Activated CD4-positive, alpha-beta memory T cell treated with anti-CD3 and anti-CD28 coated beads for 36 hours (primary cell): ENCODE results near the gene CISD3. TPM values are rescaled to one million over a fixed set of nuclear protein-coding genes. Genes with fewer than 3 reads are reported as not detected.

Experiments used
- CTCF ChIA-PET: fragments of 350-600 bp; sonication (Branson Sonifier 250); formaldehyde crosslinking; loops from one replicate; lab custom pipeline; 2021; ENCODE audit warnings: antibody characterized with exemption, inconsistent platforms; lab: Charles Lee
- POLR2A ChIA-PET: fragments of 350-600 bp; sonication (Branson Sonifier 250); formaldehyde crosslinking; loops from one replicate; lab custom pipeline; 2021; ENCODE audit warnings: antibody characterized with exemption; lab: Charles Lee
- DNase-seq: peaks from one replicate; pipeline ENCODE4 v3.0.0-alpha.2; 2020
- H3K27ac Mint-ChIP-seq: one replicate; pipeline ENCODE4 v1.8.0; 2021; ENCODE audit warnings: mixed read lengths
- H3K27me3 Mint-ChIP-seq: one replicate; pipeline ENCODE4 v1.8.0; 2021; ENCODE audit warnings: mixed read lengths
- H3K36me3 Mint-ChIP-seq: one replicate; pipeline ENCODE4 v1.8.0; 2021; ENCODE audit warnings: mixed read lengths
- H3K4me1 Mint-ChIP-seq: one replicate; pipeline ENCODE4 v1.8.0; 2021; ENCODE audit warnings: low read depth, mixed read lengths
- H3K4me3 Mint-ChIP-seq: one replicate; pipeline ENCODE4 v1.8.0; 2021; ENCODE audit warnings: mild to moderate bottlenecking, mixed read lengths
- H3K9me3 Mint-ChIP-seq: one replicate; pipeline ENCODE4 v1.8.0; 2021; ENCODE audit warnings: mixed read lengths
- intact Hi-C: fragments of 100-400 bp; cut with micrococcal nuclease; formaldehyde crosslinking; loops from one replicate; pipeline ENCODE4 v1.15.1; 2023
- total RNA-seq, 2 experiments: library from RNA; stranded (reverse); gene quantifications; one replicate each; pipeline ENCODE4 v1.2.3, GENCODE V29; 2021

The CISD3 gene
- total RNA-seq, 2 experiments from 2014 or later, result 54.7 to 59.1 TPM

GRCh38 chr17:38729368-38729885, 714 bp upstream of the CISD3 start:
- Mint-ChIP-seq H3K4me1 (peaks cover 75% of the 10 kb centered on the region), H3K4me3 (peak overlapping the region; percentile 73), H3K9me3 (no peaks in the 10 kb centered on the region), H3K27me3 (no peaks in the 10 kb centered on the region), H3K27ac (peak overlapping the region; percentile 98), H3K36me3 (peaks cover 24% of the 10 kb centered on the region)
- ChIA-PET CTCF (interaction anchor here (0.7 to 3.0 kb wide), 13 partner anchors 11 to 170 kb away, joined by 3 to 21 read pairs (median 6); partner anchors contain the start of genes EPOP, MLLT6 and PSMB3), POLR2A (interaction anchor here (1.0 to 6.6 kb wide), 4 partner anchors 20 to 54 kb away, joined by 4 to 116 read pairs (median 10); partner anchors contain the start of genes EPOP, MLLT6 and PSMB3)
- intact Hi-C loops, result no loop called here
- DNase-seq, result no peak

GRCh38 chr17:38730526-38731379, 612 bp downstream of the CISD3 start:
- no peak for DNase-seq
- Mint-ChIP-seq H3K4me3 (peak overlapping the region; percentile 92), H3K36me3 (peaks cover 23% of the 10 kb centered on the region), H3K27ac (peak overlapping the region; percentile 91), H3K4me1 (peaks cover 76% of the 10 kb centered on the region), H3K27me3 (no peaks in the 10 kb centered on the region), H3K9me3 (no peaks in the 10 kb centered on the region)
- POLR2A ChIA-PET, result interaction anchor here (1.0 to 6.6 kb wide), 6 partner anchors 12 to 59 kb away, joined by 3 to 116 read pairs (median 5); partner anchors contain the start of genes EPOP and MLLT6
- intact Hi-C loops, result loop anchor here (5.0 kb wide), 1 partner anchor 173 kb away; no protein-coding TSS in a partner anchor
- CTCF ChIA-PET, result interaction anchor here (0.9 to 8.1 kb wide), 12 partner anchors 12 to 423 kb away, joined by 3 to 210 read pairs (median 4); partner anchors contain the start of genes EPOP and MLLT6

- peak overlapping the region; percentile 91 for H3K27ac Mint-ChIP-seq
- no peaks in the 10 kb centered on the region for H3K27me3 Mint-ChIP-seq
- ChIA-PET CTCF (interaction anchor here (0.7 to 8.1 kb wide), 13 partner anchors 13 to 422 kb away, joined by 3 to 210 read pairs (median 4); partner anchors contain the start of genes EPOP and MLLT6), POLR2A (interaction anchor here (0.9 to 6.6 kb wide), 6 partner anchors 13 to 60 kb away, joined by 3 to 116 read pairs (median 5); partner anchors contain the start of genes EPOP and MLLT6)
- DNase-seq, result no peak
- H3K4me3 Mint-ChIP-seq, result peak overlapping the region; percentile 92
- H3K4me1 Mint-ChIP-seq, result peaks cover 69% of the 10 kb centered on the region
- peaks cover 23% of the 10 kb centered on the region for H3K36me3 Mint-ChIP-seq
- intact Hi-C loops, result loop anchor here (5.0 kb wide), 1 partner anchor 174 kb away; no protein-coding TSS in a partner anchor
- H3K9me3 Mint-ChIP-seq, result no peaks in the 10 kb centered on the region
Measured at GRCh38 chr17:38731526-38732294, 1.6 kb downstream of the CISD3 start.

- POLR2A ChIA-PET, result interaction anchor here (0.9 to 6.6 kb wide), 2 partner anchors 18 to 29 kb away, joined by 3 to 116 read pairs; partner anchors contain the start of gene MLLT6
- DNase-seq, result no peak
- peaks cover 61% of the 10 kb centered on the region for H3K4me1 Mint-ChIP-seq
- H3K9me3 Mint-ChIP-seq, result no peaks in the 10 kb centered on the region
- intact Hi-C loops, result loop anchor here (5.0 kb wide), 1 partner anchor 175 kb away; no protein-coding TSS in a partner anchor
- CTCF ChIA-PET, result interaction anchor here (1.8 to 8.1 kb wide), 4 partner anchors 56 to 421 kb away, joined by 5 to 210 read pairs (median 26); partner anchors contain the start of gene EPOP
- peak overlapping the region; percentile 91 for H3K27ac Mint-ChIP-seq
- H3K27me3 Mint-ChIP-seq, result no peaks in the 10 kb centered on the region
- peak overlapping the region; percentile 92 for H3K4me3 Mint-ChIP-seq
- H3K36me3 Mint-ChIP-seq, result peaks cover 22% of the 10 kb centered on the region
Measured at GRCh38 chr17:38732376-38733281, 2.5 kb downstream of the CISD3 start.

GRCh38 chr17:38733282-38733981, 3.3 kb downstream of the CISD3 start:
- H3K27ac Mint-ChIP-seq, result peak overlapping the region; percentile 50
- CTCF ChIA-PET, result interaction anchor here (2.1 to 8.1 kb wide), 7 partner anchors 17 to 174 kb away, joined by 10 to 210 read pairs (median 32); partner anchors contain the start of genes EPOP, MLLT6 and PSMB3
- peaks cover 14% of the 10 kb centered on the region for H3K36me3 Mint-ChIP-seq
- POLR2A ChIA-PET, result interaction anchor here (1.0 kb wide), 1 partner anchor 56 kb away, joined by 4 read pairs; no protein-coding TSS in a partner anchor
- no peak overlapping the region for H3K4me3 Mint-ChIP-seq
- no peak for DNase-seq
- no peaks in the 10 kb centered on the region for H3K9me3 Mint-ChIP-seq
- intact Hi-C loops, result loop anchor here (5.0 kb wide), 1 partner anchor 176 kb away; no protein-coding TSS in a partner anchor
- peaks cover 53% of the 10 kb centered on the region for H3K4me1 Mint-ChIP-seq
- no peaks in the 10 kb centered on the region for H3K27me3 Mint-ChIP-seq

- H3K36me3 Mint-ChIP-seq, result peaks cover 12% of the 10 kb centered on the region
- no peaks in the 10 kb centered on the region for H3K9me3 Mint-ChIP-seq
- H3K4me3 Mint-ChIP-seq, result peak overlapping the region; percentile 14
- CTCF ChIA-PET, result interaction anchor here (0.6 to 8.1 kb wide), 29 partner anchors 8 to 343 kb away, joined by 3 to 210 read pairs (median 6); partner anchors contain the start of genes EPOP, MLLT6, PSMB3 and SRCIN1
- peak; percentile 50 for DNase-seq
- H3K27me3 Mint-ChIP-seq, result no peaks in the 10 kb centered on the region
- peak overlapping the region; percentile 47 for H3K27ac Mint-ChIP-seq
- POLR2A ChIA-PET, result interaction anchor here (1.0 to 1.9 kb wide), 5 partner anchors 18 to 59 kb away, joined by 3 to 9 read pairs (median 4); partner anchors contain the start of genes EPOP and PSMB3
- intact Hi-C loops, result loop anchor here (2.0 to 5.0 kb wide), 2 partner anchors 17 to 177 kb away; no protein-coding TSS in a partner anchor
- peaks cover 45% of the 10 kb centered on the region for H3K4me1 Mint-ChIP-seq
Measured at GRCh38 chr17:38733982-38734973, 4.1 kb downstream of the CISD3 start.

GRCh38 chr17:38735161-38735997, 5.2 kb downstream of the CISD3 start:
- Mint-ChIP-seq H3K27ac (no peak overlapping the region), H3K4me3 (no peak overlapping the region), H3K9me3 (no peaks in the 10 kb centered on the region), H3K27me3 (peaks cover 6% of the 10 kb centered on the region), H3K36me3 (peaks cover 12% of the 10 kb centered on the region), H3K4me1 (peaks cover 42% of the 10 kb centered on the region)
- ChIA-PET POLR2A (interaction anchor here (1.4 to 1.9 kb wide), 5 partner anchors 17 to 60 kb away, joined by 3 to 9 read pairs (median 4); partner anchors contain the start of genes EPOP and PSMB3), CTCF (interaction anchor here (0.7 to 8.1 kb wide), 39 partner anchors 9 to 243 kb away, joined by 3 to 210 read pairs (median 6); partner anchors contain the start of genes EPOP, MLLT6, PCGF2 and PSMB3)
- DNase-seq, result peak; percentile 78
- intact Hi-C loops, result loop anchor here (1.0 to 2.0 kb wide), 2 partner anchors 15 to 58 kb away; no protein-coding TSS in a partner anchor

GRCh38 chr17:38738007-38738662, 8.0 kb downstream of the CISD3 start:
- H3K4me3 Mint-ChIP-seq, result no peak overlapping the region
- ChIA-PET CTCF (interaction anchor here (8.1 kb wide), 1 partner anchor 62 kb away, joined by 210 read pairs; the partner anchor contains the start of gene EPOP), POLR2A (no interaction called here)
- no peaks in the 10 kb centered on the region for H3K9me3 Mint-ChIP-seq
- intact Hi-C loops, result no loop called here
- H3K36me3 Mint-ChIP-seq, result peaks cover 3% of the 10 kb centered on the region
- DNase-seq, result no peak
- H3K27me3 Mint-ChIP-seq, result peaks cover 8% of the 10 kb centered on the region
- peaks cover 25% of the 10 kb centered on the region for H3K4me1 Mint-ChIP-seq
- H3K27ac Mint-ChIP-seq, result no peak overlapping the region
